Measurements from ENCODE around the gene EFNA4.

Gene EFNA4

DNA sequence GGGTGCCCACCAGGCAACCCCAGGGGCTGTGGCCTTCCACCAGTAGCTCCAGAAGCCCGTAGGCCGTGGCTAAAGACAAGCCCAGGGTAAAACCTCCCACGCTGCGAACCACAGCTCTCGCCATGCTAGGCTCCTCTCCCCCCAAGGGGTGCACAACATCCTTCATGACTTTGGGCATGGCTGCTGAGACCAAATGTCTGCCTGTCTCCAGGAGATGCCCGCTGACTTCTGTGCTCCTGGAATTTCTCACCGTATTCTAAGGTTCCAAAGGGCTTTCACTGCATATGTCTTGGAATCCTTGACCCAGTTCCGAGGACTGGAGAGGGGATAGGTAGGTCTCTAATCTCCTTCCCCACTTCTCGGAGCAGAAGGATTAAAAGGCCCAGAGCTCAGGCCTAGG lies 30.0 kb upstream of the EFNA4 start, which contains the start of the genes DCST1 and DCST2:
DCST1 (plus strand) TSS at position 301 of the 400 bp plus-strand sequence. CDS start 213 bp downstream, outside the sequence.
DCST2 (minus strand) TSS at position 258 of the 400 bp plus-strand sequence; CDS start at position 178, 80 bp downstream.
- DNase-seq (ENCODE audit: low read depth): no peak

DNA sequence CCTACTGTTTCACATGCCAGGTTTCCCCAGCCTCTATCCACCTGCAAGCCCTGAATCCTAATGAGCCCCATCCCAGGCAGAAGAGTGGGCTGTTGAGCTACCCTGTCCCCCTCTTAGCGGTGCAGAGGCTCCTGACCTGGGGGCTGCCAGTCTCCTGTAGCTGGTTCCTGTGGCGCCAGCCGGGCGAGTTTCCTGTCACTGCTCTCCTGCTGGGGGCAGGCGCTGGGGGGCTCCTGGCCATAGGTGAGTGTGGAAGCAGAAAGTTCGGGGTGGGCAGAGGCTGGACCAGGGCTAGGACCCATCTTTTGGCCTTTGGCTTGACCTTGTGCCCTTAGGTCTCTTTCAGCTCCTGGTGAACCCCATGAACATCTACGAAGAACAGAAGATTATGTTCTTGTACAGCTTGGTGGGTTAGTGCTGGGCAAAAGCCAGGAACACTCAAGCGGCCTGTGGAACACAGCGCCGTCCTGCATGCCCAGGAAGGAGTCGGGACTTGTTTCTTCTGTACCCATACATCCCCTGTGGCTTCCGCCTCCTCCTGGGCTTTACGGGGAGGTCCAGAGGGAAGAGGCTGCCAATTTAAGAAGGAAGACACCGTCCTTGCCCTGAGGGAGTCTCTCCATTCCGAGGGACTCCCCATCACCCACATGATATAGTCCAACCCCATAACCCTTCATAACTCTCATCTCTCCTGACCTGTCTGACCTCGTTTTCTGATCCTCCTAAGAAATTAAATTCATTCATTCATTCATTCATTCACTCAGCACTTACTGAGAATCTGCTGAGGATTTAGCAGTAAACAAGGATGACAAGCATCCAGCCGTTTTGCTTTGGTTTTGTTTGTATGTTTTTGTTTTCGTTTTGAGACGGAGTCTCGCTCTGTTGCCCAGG lies 29.0 kb upstream of the EFNA4 start:
- DNase-seq (ENCODE audit: low read depth): no peak

DNA sequence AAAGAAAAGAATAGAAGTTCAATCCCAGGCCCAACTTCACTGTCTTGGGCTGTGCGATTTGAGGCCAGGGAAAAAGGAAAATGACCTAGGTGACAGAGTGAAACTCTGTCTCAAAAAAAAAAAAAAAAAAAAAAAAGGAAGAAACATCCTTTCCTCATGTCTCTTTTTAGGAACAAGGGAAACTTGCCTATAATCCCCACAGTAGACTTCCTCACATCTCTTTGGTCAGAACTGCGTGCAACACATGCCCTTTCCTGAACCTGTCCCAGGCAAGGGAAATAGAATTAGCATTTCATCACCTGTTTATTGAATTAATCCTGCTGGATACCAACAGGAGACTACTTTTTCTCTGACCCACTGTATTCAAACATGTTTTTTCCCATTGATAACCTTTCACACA lies 27.6 kb upstream of the EFNA4 start:
- no peak for DNase-seq (ENCODE audit: low read depth)

DNA sequence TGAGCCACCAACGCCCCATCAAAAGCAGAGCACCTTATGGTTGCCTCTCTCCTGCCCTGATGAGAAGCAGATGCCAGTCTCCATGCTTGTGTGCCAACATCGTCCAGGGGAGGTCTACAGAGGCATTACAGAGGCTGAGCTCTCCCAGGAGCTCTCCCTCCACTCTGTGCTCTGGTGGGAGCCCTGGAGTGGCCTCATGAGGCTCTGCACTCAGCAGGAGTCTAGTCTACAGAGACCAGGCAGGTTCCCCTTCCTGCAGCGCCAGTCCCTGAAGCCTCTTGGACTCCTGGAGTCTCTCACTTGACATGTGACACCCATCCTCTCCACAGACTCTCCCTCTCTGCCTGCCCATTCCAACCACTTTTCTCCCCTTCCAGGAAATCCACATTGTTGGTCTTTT lies 26.5 kb upstream of the EFNA4 start:
- DNase-seq (ENCODE audit: low read depth): no peak

DNA sequence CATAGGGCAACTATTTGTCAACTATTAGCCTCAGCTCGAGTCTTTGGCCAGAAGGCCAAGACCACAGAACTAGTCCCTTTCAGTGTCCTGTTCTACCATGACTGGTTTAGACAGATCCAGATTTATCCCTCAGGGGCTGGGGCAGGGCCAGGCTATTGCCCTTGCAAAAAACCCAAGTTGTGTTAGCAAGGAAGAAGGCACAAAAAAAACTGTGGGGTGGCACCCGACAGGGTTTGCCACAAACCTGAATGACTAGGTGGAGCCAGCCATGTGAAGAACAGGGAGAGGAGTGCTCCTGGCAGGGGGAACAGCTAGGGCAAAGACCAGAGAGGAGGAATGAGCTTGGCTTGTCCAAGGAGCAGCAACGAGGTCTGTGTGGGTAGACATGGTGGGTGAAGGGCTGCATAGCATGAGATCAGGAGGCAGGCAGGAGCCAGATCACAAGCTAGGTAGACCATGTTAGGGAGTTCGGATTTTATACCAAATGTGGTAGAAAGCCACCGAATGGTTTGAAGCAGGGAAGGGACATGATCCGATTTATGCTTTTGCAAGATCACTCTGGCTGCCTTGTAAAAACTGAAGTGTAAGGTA lies 25.6 kb upstream of the EFNA4 start:
- no peak for DNase-seq (ENCODE audit: low read depth)

DNA sequence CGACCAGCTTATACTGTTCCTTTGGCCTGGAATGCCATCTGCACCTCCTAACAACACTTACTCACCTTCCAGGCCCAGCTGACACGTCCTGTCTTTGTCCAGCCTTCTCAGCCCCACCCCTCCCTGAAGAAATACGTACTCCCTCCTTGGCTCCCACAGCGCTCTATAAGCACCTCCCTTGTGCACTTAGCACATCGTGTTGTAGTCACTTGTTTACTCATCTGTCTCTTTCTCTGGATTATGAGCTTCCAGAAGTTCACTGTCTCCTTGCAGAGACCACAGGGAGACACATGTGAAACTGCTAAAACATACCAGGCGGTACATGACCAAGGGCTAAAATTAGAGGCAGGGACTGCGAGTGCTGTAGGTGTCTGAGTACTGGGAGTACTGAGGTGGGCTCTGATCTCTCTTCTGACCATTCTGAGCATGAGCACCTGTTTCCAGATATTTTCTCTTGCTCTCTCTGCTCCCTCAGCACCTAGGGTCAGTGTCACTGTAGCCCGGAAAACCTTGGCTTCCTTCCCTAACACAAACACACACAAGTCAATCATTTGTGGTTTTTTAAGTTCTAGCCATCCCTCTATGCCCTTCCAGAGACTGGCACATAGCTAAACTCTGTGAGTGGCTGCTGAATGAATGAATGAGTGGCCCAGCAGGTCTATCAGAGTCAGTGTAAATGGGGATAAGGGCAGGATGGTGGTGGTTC lies 24.8 kb upstream of the EFNA4 start:
- no peak for DNase-seq (ENCODE audit: low read depth)

DNA sequence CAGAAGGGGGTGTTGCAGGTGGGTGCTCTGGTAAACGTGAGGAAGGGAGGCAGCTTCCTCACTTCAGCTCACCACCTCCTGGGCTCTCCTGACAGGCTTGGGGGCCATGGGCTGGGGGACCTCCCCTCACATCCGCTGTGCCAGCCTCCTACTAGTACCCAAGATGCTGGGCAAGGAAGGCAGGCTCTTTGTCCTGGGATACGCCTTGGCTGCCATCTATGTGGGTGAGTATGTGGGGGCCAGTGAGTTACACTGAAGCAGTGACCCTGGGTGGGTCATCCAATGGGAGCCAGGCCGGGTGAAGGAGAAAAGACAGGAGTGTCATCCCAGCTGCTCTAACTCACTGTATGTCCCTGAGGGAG lies 24.3 kb upstream of the EFNA4 start:
- no peak for DNase-seq (ENCODE audit: low read depth)

DNA sequence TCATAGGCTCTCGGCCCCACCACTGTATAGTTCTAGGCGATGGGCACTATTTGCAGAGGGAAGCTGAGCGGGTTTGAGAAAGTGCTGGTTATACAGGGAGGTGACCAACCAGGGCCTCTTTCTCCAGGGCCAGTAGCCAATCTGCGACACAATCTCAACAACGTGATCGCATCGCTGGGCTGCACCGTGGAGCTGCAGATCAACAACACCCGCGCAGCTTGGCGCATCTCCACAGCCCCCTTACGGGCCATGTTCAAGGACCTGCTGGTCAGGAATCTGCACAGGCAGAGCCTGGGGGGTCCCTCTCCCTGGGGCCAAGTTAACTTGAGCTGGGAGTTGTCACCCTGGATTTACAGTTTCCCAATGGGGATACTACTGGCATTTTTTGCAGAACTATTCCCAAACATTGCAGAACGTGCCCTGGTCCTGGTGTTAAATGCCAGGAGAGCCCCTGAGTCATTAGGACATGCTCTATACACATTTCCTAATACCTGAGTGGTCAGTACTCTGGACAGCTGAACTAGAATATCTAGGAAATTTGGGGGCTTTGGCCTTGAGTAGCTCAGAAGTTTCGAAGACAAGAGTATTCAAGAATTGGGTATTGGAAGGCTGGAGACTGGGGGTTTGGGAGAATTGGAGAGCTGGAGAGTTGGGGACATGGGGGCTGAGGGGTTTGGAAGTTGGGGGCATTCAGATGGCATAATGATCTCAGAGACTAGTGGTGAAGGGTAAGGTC lies 23.0 kb upstream of the EFNA4 start:
- DNase-seq (ENCODE audit: low read depth): no peak

DNA sequence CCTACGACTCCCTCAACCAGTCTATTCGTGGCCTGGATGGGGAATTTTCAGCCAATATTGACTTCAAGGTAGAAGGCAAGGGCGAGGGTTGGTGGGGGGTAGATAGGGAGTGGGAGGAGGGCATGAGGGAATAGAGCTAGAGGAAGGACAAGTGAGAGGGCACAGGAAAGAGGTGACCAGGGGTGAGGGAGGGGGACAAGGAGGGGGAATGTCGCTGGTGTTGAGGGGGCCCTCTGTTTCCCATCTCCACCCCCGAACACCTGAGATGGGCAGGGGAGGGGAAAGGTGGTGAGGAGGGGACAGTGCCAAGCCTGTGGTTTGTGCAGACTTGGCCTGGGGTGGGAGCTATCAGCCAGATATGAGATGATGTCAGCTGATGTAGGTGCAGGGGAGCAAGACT lies 20.8 kb upstream of the EFNA4 start:
- no peak for DNase-seq (ENCODE audit: low read depth)

DNA sequence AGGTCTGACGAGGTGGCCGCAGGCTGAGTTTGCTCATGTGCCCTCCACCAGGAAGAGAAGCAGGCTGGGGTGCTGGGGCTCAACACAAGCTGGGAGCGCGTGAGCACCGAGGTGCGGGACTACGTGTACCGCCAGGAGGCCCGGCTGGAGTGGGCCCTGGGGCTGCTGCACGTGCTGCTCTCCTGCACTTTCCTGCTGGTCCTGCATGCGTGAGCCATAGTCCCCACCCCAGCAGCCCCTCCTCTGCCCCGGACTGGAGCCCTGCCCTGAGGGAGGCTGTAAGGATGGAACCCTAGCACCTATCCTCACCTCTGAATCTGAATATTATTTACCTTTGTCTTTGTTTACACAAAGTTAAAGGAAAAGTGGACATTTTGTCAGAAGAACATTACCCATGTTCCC lies 20.2 kb upstream of the EFNA4 start:
- DNase-seq (ENCODE audit: low read depth): no peak

DNA sequence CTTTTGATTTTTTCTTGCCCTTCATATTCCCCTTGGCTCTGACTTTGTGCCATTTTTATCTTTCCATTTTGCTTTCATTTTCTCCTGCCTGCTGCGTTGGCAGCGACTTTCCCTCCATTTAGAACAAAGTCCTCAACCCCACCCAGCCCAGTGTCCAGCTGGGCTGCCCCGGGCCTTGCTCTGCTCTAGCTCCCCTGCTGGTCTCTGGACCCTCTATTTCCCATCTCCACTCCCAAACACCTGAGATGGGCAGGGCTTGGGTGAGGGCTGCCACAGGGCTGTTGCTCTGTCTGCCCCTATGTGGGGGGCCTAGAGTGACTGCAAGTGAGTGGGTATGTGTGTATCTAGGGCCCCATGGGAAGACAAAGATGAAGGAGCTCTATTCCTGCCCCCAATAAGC lies 19.7 kb upstream of the EFNA4 start:
- no peak for DNase-seq (ENCODE audit: low read depth)

DNA sequence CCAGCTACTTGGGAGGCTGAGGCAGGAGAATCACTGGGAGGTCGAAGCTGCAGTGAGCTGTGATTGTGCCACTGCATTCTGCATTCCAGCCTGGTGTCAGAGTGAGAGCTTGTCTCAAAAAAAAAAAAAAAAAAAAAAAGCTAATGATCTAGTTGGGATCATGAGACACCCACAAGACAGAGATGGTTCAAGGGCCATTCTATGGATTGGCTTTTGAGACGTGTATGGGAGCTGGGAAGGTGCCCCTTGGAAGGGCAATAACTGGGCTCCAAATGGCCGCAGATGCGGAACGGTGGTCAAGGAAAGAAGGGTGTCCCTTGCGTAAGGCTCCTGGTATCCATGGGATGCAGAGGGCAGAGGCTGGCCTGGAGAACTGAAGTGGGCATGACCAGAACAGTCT lies 19.2 kb upstream of the EFNA4 start:
- DNase-seq (ENCODE audit: low read depth): no peak

DNA sequence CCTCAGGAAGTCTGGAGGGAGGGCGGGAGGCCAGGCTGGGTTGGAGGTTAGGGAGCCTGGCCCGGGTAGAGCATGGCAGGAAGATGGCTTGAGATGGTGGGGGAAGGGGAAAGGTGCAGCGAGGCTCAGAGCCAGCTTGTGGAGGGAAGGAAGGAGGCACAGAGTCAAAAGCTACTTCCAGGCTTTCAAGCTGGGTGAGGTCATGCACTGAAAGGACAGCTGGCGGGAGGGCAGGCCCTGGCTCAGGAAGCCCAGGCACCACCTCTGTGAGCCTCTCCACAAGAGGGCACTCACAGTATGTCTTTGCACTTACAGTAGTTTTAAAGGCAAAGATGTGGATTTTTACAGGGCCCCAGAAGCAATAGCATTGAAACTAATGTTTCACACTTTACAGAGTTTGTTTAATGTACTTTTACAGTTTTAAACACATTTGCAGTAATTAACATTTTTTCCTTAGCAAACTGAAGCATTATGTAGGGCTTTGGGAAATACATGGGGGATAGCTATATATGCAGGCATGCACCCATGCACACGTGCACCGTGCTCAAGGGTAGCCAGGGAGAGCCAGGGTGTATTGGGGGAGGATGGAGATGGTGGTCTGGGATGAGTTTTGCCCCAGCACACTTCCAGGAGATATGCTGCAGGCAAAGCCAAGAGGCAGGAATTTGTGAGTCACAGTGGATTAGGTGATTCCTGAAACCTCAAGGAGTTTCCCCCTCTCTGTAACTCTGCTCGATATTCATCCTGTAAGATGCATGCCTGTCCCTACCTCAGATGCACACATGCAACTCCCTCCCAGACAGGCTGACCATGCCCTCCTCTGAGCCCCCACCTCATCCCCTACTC lies 18.5 kb upstream of the EFNA4 start:
- peak; percentile 45 for DNase-seq (ENCODE audit: low read depth)

DNA sequence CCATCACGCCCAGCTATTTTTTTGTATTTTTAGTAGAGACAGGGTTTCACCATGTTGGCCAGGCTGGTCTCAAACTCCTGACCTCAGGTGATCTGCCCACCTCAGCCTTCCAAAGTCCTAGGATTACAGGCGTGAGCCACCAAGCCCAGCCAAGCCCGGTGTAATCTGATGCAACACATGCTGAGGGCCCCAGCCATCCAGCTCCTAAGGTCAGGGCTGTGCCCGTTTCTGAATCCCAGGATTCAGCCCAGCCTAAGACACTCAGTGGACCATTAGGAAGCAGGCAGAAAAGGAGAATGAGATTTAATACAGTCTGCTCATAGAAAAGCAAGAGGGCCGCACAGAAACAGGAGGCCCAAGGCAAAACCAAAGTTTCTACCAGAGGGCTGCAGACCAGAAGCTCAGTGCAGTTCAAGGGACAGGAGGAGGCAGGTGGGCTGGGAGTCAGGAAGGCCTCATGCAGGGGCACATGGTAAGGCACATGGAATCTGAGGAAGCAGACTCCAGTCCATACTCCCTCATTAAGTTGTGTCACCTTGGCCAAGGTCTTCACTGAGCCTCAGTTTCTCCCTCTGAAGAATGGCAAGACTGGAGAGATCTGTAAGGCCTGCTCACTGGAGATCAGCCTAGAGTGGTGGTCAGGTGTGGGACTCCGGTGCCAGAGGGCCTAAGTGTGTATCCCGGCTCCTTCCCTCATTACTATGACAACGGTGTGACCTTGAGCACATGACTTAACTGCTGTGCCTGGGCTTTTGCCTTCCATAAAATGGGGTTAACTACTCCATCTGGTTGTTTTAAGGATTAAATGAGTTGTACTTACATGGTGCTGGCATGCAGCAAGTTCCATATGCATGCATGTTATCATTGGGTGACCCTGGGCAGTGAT lies 14.8 kb upstream of the EFNA4 start:
- no peak for DNase-seq (ENCODE audit: low read depth)

DNA sequence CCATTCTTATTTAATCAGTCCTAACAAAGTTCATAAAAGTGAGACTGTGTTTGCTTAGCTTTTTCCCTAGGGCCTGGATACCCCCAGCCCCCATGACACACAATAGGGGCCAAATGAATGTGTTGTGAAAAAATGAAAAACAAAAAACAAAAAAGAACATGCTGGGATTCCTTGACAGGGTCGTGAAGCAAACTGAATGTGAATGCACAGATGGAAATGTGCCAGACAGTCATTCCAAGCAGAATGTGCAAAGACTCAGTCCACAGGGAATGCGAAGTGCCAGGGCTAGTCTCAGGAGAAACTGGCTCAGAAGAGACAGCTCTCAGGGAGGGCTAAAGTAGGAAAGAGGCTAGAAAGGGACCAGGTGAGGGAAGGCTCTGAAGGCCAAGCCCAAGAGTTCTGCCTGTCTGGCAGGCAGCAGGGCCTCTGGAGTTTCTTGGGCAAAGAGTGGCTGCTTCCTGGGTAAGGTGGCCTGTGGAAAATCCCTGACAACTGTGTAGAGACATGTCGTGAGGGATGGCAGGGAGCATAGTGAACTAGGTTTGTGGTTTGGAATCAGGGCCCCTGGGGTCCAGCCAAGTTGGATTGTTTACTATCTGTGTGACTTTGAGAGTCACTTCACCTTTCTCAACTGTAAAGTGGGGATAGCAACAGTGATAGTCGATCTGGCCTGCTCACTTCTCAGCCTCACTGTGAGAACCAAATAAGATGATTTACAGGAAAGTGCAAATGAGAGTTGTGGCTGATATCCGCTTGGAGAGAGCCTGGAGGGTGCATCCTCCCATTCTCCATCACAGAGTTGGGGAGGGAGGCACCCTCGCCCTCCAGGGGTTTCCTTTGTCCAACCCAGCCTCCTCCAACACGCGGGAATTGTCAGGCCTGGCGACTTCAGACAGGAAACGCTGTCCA lies 13.6 kb upstream of the EFNA4 start:
- no peak for DNase-seq (ENCODE audit: low read depth)

DNA sequence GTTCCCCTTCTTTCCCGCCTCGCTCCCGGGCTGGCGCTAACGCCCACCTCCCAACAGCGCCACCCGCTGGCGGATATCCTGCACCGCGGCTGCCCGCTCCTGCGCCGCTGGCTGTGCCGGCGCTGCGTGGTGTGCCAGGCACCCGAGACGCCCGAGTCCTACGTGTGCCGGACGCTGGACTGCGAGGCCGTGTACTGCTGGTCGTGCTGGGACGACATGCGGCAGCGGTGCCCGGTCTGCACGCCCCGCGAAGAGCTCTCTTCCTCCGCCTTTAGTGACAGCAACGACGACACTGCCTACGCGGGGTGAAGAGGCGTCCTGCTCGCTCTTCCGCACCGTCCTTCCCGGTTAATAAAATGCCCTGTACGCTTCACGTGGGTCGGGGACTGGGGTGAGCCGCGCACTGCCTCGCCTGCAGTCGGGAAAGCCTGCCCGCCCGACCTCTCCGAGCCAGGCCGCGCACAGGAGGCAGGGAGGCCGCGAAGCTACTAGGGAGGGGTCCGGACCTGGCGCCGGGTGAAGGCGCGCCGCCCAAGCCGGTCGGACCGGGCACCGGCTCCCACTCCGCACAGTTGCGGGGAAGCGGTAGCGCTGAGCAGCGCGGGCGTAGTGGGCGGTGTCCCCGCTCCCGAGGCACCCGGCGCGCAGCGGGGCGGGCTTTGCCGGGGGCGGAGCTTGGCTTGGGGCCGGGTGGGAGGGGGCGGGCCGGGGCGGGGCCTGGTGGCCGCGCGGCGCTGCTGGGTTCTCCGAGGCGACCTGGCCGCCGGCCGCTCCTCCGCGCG lies 12.8 kb upstream of the EFNA4 start, which contains the start of gene ADAM15:
ADAM15 (plus strand) TSS at position 757 of the 782 bp plus-strand sequence. CDS start 71 bp downstream, outside the sequence.
- DNase-seq (ENCODE audit: low read depth): peak; percentile 71

DNA sequence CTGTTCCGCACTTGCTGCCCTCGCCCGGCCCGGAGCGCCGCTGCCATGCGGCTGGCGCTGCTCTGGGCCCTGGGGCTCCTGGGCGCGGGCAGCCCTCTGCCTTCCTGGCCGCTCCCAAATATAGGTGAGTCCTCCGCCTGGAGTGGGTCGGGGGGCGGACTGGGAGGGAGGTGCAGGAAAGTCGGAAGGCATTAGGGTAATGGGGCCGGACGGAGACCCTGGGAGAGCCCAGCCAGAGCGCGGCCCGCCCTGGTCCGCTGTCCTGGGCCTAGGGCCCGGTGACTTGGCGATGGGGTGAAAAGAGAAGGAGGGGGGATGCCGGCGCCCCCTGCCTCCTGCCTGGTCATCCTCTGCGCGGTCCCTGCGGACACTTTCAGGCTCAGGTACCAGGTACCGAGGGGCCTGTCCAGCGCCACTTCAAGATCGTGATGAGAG lies 12.2 kb upstream of the EFNA4 start:
- DNase-seq (ENCODE audit: low read depth): no peak

DNA sequence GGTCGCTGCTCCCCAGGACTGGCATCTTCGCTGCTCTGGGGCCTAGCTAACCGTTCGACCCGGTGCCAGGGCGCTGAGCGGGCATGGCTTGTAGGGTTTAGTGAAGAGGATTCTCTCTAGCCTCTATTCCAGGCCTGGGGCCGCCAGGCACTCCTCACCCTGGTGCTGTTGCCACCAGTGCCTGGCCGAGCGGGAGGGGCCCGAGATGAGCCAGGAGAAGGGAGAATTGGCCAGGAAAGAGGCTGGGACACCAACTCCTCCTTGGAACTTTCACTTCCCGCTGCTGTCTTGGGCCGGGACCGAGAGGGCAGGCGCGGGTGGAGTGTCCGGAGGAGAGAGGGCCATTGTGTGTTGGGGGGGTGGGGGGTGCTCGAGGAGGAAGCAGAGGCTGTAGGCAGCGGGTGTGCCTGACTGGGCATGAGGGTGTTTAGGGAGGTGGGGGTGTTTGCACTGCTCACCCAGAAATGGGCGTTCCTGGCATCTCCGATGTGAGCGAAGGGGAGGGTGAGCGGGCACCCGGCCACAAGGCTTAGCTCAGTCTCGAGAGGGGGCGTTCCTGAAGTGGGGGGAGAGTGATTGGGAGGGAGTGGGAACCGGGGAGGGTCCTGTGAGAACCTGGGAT lies 11.7 kb upstream of the EFNA4 start:
- DNase-seq (ENCODE audit: low read depth): peak; percentile 44

Data from stimulated activated CD4-positive, alpha-beta T cell treated with anti-CD3 and anti-CD28 coated beads, Interleukin-2, amount 100 ng/mL, for 4 hours (primary cell).